H7 (cell line): Measurements from ENCODE around the gene ZNF496. TPM values are rescaled to one million over a fixed set of nuclear protein-coding genes. Genes with fewer than 3 reads are reported as not detected.

Experiments
- DNase-seq: peaks from one replicate; pipeline ENCODE4 v3.0.0; 2012
- H3K27me3 ChIP-seq: 2 replicates; pipeline ENCODE4 v1.6.0; 2011; ENCODE audit warnings: mild to moderate bottlenecking, low read length; ENCODE audit not compliant: control insufficient read depth, insufficient read depth
- H3K36me3 ChIP-seq: replicated peaks from 2 replicates; pipeline ENCODE4 v1.5.1; 2011; ENCODE audit warnings: low read length; ENCODE audit not compliant: control insufficient read depth, insufficient read depth
- H3K4me3 ChIP-seq: 2 replicates; pipeline ENCODE4 v1.5.1; 2011; ENCODE audit warnings: low read depth, mild to moderate bottlenecking, control low read depth, low read length, moderate library complexity; ENCODE audit not compliant: insufficient read depth
- total RNA-seq: library from RNA; depleted of rRNA; stranded (reverse); fragments of >200 nt; shearing (Covaris generic); gene quantifications from 2 replicates; pipeline ENCODE4 v1.2.3, GENCODE V29; 2014

The ZNF496 gene
- total RNA-seq, 1 experiment from 2014 or later = 127 TPM

GRCh38 chr1:247343801-247344200, 12.1 kb upstream of the ZNF496 start:
- Histone ChIP-seq H3K36me3 (peaks cover 9% of the 10 kb centered on the region), H3K27me3 (no peaks in the 10 kb centered on the region), H3K4me3 (no peak overlapping the region)
- DNase-seq = peak; percentile 33

GRCh38 chr1:247338723-247339275, 7.1 kb upstream of the ZNF496 start:
- Histone ChIP-seq H3K27me3 (no peaks in the 10 kb centered on the region), H3K4me3 (no peak overlapping the region), H3K36me3 (peaks cover 9% of the 10 kb centered on the region)
- DNase-seq = no peak

- Histone ChIP-seq H3K27me3 (no peaks in the 10 kb centered on the region), H3K36me3 (peaks cover 11% of the 10 kb centered on the region), H3K4me3 (no peak overlapping the region)
- no peak for DNase-seq
Observed at GRCh38 chr1:247337961-247338360, 6.3 kb upstream of the ZNF496 start.

- no peak for DNase-seq
- Histone ChIP-seq H3K4me3 (no peak overlapping the region), H3K27me3 (no peaks in the 10 kb centered on the region)
Observed at GRCh38 chr1:247337250-247337746, 5.6 kb upstream of the ZNF496 start.

GRCh38 chr1:247336390-247336789, 4.7 kb upstream of the ZNF496 start:
- no peak overlapping the region for H3K4me3 ChIP-seq
- DNase-seq = no peak
- H3K36me3 ChIP-seq = peaks cover 11% of the 10 kb centered on the region
- no peaks in the 10 kb centered on the region for H3K27me3 ChIP-seq

More at GRCh38 chr1:247337250-247337746, 5.6 kb upstream of the ZNF496 start:
- peaks cover 11% of the 10 kb centered on the region for H3K36me3 ChIP-seq

- H3K27me3 ChIP-seq = no peaks in the 10 kb centered on the region
- H3K36me3 ChIP-seq = peaks cover 11% of the 10 kb centered on the region
- no peak overlapping the region for H3K4me3 ChIP-seq
- peak; percentile 66 for DNase-seq
Observed at GRCh38 chr1:247335882-247336281, 4.2 kb upstream of the ZNF496 start.

DNA sequence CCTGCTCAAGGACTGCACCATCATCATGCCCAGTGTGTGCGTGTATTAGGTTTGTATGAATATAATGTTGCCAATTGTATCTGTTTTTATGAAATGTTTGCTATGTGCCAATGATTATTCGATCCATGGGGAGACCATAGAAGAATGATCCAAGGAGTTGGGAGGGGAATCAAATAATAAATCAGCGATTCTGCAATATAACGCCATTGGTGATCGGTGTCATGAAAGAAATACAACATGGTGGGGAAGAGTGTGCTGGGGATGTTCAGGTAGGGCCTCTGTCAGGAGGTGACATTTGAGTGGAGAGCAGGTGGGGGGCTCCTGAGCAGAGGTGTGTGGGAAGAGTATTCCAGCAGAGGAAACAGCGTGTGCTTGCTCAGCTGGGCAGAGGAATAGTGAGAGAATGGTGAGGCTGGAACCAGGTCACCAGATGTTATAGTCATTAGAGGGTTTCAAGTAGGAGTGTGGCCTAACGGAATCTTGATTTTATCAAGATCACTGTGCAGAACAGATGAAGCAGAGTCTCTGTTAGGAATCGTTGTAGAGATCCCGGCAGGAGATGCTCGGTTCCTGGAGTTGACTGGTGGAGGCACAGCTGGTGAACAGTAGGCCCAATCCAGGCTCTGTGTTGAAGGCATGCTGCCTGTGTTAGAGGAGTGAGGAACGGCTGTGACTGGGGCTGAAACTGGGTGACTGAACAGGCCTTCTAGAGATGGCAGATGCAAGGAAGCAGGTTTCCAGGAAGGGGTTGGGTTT, 2.9 kb upstream of the ZNF496 start:
- H3K4me3 ChIP-seq = no peak overlapping the region
- peaks cover 9% of the 10 kb centered on the region for H3K36me3 ChIP-seq
- no peaks in the 10 kb centered on the region for H3K27me3 ChIP-seq
- DNase-seq = no peak

DNA sequence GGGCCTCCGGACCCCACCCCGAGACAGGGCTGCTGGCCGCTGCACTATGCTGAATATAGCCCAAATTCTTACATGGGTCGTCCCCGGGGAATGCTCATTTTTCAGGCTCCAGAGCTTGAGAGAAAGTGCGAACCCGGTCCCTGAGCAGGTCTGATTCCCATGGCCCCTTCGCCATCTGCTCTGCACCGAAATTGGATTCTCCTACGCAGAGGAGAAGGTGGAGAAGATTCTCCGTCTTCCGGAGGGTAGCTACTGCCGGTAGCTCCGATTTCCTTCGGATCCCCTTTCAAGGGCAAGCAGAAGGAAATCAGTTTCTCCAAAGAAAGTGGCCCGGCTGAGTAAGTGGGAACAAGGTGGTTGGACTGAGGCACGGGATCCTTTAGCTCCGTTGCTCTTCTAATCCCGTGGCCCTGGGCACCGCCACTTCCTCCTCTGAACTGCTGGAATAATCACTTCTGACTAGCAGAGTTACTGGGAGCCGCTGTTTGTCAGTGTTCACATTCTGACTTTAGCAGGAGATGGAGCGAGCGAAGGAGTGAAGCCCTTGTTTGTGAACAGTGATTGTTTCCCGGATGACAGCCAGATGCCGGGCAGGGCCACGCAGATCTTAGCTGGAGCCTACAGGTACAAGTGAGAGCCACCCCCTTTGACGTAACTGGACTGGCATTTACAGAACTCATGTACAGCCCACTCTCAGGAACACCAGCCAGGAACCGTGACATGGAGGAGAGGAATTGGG, 1.1 kb upstream of the ZNF496 start:
- Histone ChIP-seq H3K36me3 (peaks cover 21% of the 10 kb centered on the region), H3K27me3 (no peaks in the 10 kb centered on the region), H3K4me3 (peak overlapping the region; percentile 99)
- peak; percentile 62 for DNase-seq

- peak overlapping the region; percentile 99 for H3K4me3 ChIP-seq
- DNase-seq = peak; percentile 90
- H3K27me3 ChIP-seq = no peaks in the 10 kb centered on the region
- peaks cover 21% of the 10 kb centered on the region for H3K36me3 ChIP-seq
Observed at GRCh38 chr1:247332215-247332622, 552 bp upstream of the ZNF496 start.

- Histone ChIP-seq H3K36me3 (peaks cover 24% of the 10 kb centered on the region), H3K4me3 (peak overlapping the region; percentile 99), H3K27me3 (no peaks in the 10 kb centered on the region)
- peak; percentile 94 for DNase-seq
Observed at GRCh38 chr1:247331172-247331524, 519 bp downstream of the ZNF496 start.

DNA sequence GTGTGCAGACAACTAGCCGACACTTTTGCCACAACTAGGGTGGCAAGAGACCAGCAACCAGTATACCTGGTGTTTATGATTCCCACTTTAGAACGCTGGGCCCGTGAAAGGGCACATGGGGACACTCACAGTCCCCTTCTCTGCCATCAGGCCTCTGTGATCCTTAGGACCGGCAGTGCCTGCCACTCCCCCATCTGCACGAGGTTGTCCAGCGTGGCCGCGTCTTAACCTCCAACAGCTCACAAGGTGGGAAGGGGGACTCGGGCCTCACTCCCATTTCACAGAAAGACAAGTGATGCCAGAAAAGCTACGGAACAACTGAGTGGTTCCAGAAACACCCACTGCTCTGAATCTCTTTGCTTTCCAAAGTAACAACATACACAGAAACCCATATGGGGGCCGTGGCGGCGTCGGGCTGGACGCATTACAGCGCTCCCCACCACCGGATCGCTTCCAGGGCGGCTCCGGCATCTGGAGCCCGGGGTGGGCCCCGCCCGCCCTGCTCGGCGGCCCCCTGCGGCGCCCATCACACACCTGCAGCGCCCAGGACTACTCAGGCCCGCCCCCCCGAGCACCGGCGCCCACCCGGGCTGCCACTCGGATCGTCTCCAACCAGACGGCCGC, 1.0 kb downstream of the ZNF496 start:
- peaks cover 24% of the 10 kb centered on the region for H3K36me3 ChIP-seq
- DNase-seq = no peak
- H3K4me3 ChIP-seq = peak overlapping the region; percentile 99
- no peaks in the 10 kb centered on the region for H3K27me3 ChIP-seq

DNA sequence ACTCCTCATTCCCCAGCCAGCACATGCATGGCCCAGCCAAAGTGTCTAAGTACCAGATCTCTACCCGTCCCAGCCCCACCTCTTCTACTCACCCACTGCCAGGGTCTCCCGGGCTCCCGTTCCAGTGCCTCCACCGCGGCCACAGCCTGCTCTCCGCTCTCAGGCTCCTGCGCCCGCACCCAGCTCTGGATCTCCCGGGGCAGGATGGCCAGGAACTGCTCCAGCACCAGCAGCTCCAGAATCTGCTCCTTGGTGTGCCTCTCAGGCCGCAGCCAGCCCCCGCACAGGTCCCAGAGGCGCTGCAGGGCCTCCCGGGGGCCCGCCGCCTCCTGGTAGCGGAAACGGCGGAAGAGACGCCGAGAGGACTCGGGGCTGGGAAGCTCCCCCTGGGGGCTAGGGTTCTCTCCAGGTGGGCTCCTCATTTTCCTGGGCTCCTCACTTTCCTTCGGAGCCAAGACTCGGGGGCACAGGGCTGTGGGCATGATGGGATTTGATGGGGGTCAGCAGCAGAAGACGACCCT, 2.5 kb downstream of the ZNF496 start:
- no peak overlapping the region for H3K4me3 ChIP-seq
- H3K36me3 ChIP-seq = peaks cover 26% of the 10 kb centered on the region
- DNase-seq = no peak
- no peaks in the 10 kb centered on the region for H3K27me3 ChIP-seq

GRCh38 chr1:247328311-247328710, 3.4 kb downstream of the ZNF496 start:
- Histone ChIP-seq H3K27me3 (no peaks in the 10 kb centered on the region), H3K36me3 (peaks cover 27% of the 10 kb centered on the region), H3K4me3 (no peak overlapping the region)
- no peak for DNase-seq

GRCh38 chr1:247326411-247327130, 5.1 kb downstream of the ZNF496 start:
- no peak for DNase-seq
- H3K4me3 ChIP-seq = no peak overlapping the region
- no peaks in the 10 kb centered on the region for H3K27me3 ChIP-seq
- H3K36me3 ChIP-seq = peaks cover 37% of the 10 kb centered on the region
